ENCODE measurements around the gene UNCX. TPM values are rescaled to one million over a fixed set of nuclear protein-coding genes. Genes with fewer than 3 reads are reported as not detected.
"Not testable (repeated sequence)": the region's sequence is repeated elsewhere in the genome, so short reads cannot be mapped to it uniquely, and the experiment has no call there.

UNCX gene
- total and polyA plus RNA-seq, 9 donors, result not detected

DNA sequence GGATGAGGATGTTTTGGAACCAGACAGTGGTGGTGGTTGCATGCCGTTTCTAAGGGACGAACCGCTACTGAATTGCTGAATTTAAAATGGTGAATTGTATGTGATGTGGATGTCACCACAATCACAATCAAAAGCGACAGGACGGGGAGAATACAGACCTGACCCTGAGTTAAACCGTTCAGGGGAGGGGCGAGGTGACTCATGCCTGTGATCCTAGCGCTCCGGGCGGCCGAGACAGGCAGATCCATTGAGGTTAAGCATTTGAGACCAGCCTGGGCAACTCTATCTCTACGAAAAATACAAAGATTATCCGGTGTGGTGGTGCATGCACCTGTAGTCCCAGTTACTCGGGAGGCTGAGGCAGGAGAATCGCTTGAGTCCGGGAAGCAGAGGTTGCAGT lies 46.4 kb downstream of the UNCX start:
- no peak for DNase-seq
- peaks cover 38% of the 10 kb centered on the region for H3K27me3 ChIP-seq (ENCODE audit: control insufficient read depth, insufficient read depth, low read length)
- no peak overlapping the region for H3K27ac ChIP-seq (ENCODE audit: low read length)
- no peak overlapping the region for H3K4me3 ChIP-seq (ENCODE audit: low read length)
- 73% methylated on average over 9 of the region's 16 CpGs for WGBS (ENCODE audit: insufficient coverage)
- H3K4me1 ChIP-seq (ENCODE audit: control insufficient read depth, insufficient read depth, low read length), result no peaks in the 10 kb centered on the region
- no peaks in the 10 kb centered on the region for H3K9me3 ChIP-seq (replicated peaks; ENCODE audit: control insufficient read depth, low read depth, low read length)
- no peaks in the 10 kb centered on the region for H3K36me3 ChIP-seq (ENCODE audit: control insufficient read depth, insufficient read depth, low read length)

DNA sequence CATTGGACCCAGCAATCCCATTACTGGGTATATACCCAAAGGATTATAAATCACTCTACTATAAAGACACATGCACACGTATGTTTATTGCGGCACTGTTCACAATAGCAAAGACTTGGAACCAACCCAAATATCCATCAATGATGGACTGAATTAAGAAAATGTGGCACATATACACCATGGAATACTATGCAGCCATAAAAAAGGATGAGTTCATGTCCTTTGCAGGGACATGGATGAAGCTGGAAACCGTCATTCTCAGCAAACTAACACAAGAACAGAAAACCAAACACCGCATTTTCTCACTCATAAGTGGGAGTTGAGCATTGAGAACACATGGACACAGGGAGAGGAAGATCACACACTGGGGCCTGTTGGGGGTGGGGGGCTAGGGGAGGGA lies 47.2 kb downstream of the UNCX start:
- H3K27ac ChIP-seq (ENCODE audit: low read length); H3K9me3 ChIP-seq (replicated peaks; ENCODE audit: control insufficient read depth, low read depth, low read length); DNase-seq; H3K36me3 ChIP-seq (ENCODE audit: control insufficient read depth, insufficient read depth, low read length); H3K4me1 ChIP-seq (ENCODE audit: control insufficient read depth, insufficient read depth, low read length); H3K4me3 ChIP-seq (ENCODE audit: low read length): not testable (repeated sequence)
- WGBS (ENCODE audit: insufficient coverage), result no CpG with 5 or more reads among the region's 4 CpGs
- H3K27me3 ChIP-seq (ENCODE audit: control insufficient read depth, insufficient read depth, low read length), result peaks cover 30% of the 10 kb centered on the region

DNA sequence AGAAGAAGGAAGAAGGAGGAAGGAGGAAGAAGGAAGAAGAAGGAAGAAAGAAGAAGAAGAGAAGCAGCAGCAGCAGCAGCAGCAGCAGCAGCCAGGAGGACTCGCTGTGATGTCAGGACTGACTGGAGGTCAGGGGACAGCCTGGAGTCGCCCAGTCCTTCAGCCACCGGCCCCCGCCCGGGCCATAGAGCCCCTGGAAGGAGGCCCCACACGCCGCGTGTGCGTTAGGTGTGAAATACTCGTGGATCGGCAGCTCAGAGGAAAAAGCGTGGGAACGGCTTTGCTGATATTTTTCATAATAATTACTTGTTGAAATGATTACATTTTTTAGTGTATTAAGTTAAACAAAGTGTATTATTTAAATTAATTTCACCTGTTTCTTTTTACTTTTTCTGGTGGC lies 48.4 kb downstream of the UNCX start:
- Histone ChIP-seq H3K36me3 (ENCODE audit: control insufficient read depth, insufficient read depth, low read length) (no peaks in the 10 kb centered on the region), H3K4me1 (ENCODE audit: control insufficient read depth, insufficient read depth, low read length) (no peaks in the 10 kb centered on the region), H3K27ac (ENCODE audit: low read length) (no peak overlapping the region), H3K27me3 (ENCODE audit: control insufficient read depth, insufficient read depth, low read length) (peaks cover 26% of the 10 kb centered on the region), H3K9me3 (replicated peaks; ENCODE audit: control insufficient read depth, low read depth, low read length) (no peaks in the 10 kb centered on the region), H3K4me3 (ENCODE audit: low read length) (no peak overlapping the region)
- WGBS (ENCODE audit: insufficient coverage), result 59% methylated on average over 6 of the region's 13 CpGs
- no peak for DNase-seq

DNA sequence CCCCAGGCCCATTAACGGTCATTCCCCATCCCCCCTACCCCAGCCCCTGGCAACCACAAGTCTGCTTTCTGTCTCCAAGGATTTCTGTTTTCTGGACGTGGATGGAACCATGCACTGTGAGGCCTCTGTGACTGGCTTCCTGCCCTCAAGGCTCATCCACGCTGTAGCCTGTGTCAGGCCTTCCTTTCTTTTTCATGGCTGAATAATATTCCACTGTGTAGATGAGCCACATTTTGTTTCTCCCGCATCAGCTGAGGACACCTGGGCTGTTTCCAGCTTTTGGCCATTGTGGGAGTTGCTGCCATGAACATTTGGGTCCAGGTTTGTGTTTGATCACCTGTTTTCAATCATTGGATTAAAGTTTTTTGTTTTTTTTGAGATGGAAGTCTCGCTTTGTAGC lies 50.0 kb downstream of the UNCX start:
- Histone ChIP-seq H3K4me3 (ENCODE audit: low read length) (no peak overlapping the region), H3K4me1 (ENCODE audit: control insufficient read depth, insufficient read depth, low read length) (peaks cover under 1% of the 10 kb centered on the region), H3K9me3 (replicated peaks; ENCODE audit: control insufficient read depth, low read depth, low read length) (no peaks in the 10 kb centered on the region), H3K36me3 (ENCODE audit: control insufficient read depth, insufficient read depth, low read length) (no peaks in the 10 kb centered on the region), H3K27me3 (ENCODE audit: control insufficient read depth, insufficient read depth, low read length) (peaks cover 21% of the 10 kb centered on the region), H3K27ac (ENCODE audit: low read length) (no peak overlapping the region)
- no peak for DNase-seq
- 68% methylated on average over 5 of the region's 5 CpGs for WGBS (ENCODE audit: insufficient coverage)

DNA sequence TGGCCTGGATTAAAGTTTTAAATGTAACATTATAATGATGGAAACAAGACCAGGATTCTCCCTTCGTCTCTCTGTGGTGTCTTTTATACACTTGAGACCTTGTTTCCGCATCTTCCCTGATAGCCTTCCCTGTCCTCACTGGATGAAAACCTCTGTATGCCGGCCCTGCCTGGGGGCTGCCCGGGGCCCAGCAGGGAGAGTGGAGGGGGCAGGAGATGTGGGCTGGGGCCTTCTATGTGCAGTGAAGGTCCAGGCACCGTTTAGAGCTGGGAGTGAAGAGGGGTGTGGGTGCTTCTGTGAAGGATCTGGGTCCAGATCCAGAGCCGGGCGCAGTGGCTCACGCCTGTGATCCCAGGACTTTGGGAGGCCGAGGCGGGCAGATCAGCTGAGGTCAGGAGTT lies 50.7 kb downstream of the UNCX start:
- H3K4me3 ChIP-seq (ENCODE audit: low read length), result no peak overlapping the region
- peaks cover 6% of the 10 kb centered on the region for H3K4me1 ChIP-seq (ENCODE audit: control insufficient read depth, insufficient read depth, low read length)
- H3K9me3 ChIP-seq (replicated peaks; ENCODE audit: control insufficient read depth, low read depth, low read length), result no peaks in the 10 kb centered on the region
- no peak for DNase-seq
- H3K27me3 ChIP-seq (ENCODE audit: control insufficient read depth, insufficient read depth, low read length), result peaks cover 25% of the 10 kb centered on the region
- WGBS (ENCODE audit: insufficient coverage), result 80% methylated on average over 1 of the region's 10 CpGs
- H3K36me3 ChIP-seq (ENCODE audit: control insufficient read depth, insufficient read depth, low read length), result no peaks in the 10 kb centered on the region
- H3K27ac ChIP-seq (ENCODE audit: low read length), result no peak overlapping the region

DNA sequence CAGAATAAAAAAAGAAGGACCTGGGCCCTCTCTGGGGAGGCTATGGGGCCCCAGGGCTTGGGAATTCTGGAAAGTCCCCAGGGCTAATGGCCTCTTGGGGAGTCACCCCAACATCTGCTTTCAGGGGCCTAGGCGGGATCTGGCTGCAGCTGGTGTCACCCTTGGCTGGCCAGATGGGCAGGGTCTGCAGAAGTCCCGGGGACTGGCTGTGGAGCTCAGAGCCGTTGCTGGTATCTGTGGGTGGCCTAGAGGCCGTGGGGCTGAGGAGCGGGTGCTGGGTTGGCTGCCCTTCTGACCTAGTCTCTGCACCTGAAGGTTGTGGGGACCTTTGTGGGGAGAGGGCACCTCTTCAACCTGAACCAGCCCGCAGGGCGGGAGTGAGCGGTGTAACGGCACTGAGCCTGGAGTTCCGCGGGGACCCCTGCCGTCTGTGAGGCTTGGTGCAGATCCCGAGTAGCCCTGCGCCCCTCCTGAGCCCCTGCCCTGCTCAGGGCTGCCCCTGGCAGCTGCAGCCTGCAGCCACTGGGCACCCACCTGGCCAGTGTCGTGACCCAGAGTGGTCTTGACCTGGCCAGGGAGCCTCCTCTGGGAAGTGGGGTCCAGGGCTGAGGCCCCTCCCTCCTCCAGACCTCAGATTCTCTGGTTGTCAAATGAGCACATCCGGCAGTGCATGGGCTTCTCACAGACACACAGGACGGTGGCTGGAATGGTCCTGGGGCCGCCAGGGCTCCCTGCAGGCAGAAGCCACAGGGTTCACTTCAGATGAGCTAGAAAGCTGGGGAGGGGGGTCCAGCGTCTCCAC lies 51.5 kb downstream of the UNCX start:
- no peak overlapping the region for H3K4me3 ChIP-seq (ENCODE audit: low read length)
- H3K9me3 ChIP-seq (replicated peaks; ENCODE audit: control insufficient read depth, low read depth, low read length), result no peaks in the 10 kb centered on the region
- H3K27me3 ChIP-seq (ENCODE audit: control insufficient read depth, insufficient read depth, low read length), result peaks cover 28% of the 10 kb centered on the region
- DNase-seq, result no peak
- no peak overlapping the region for H3K27ac ChIP-seq (ENCODE audit: low read length)
- H3K36me3 ChIP-seq (ENCODE audit: control insufficient read depth, insufficient read depth, low read length), result no peaks in the 10 kb centered on the region
- H3K4me1 ChIP-seq (ENCODE audit: control insufficient read depth, insufficient read depth, low read length), result peaks cover 6% of the 10 kb centered on the region
- WGBS (ENCODE audit: insufficient coverage), result 59% methylated on average over 17 of the region's 19 CpGs

DNA sequence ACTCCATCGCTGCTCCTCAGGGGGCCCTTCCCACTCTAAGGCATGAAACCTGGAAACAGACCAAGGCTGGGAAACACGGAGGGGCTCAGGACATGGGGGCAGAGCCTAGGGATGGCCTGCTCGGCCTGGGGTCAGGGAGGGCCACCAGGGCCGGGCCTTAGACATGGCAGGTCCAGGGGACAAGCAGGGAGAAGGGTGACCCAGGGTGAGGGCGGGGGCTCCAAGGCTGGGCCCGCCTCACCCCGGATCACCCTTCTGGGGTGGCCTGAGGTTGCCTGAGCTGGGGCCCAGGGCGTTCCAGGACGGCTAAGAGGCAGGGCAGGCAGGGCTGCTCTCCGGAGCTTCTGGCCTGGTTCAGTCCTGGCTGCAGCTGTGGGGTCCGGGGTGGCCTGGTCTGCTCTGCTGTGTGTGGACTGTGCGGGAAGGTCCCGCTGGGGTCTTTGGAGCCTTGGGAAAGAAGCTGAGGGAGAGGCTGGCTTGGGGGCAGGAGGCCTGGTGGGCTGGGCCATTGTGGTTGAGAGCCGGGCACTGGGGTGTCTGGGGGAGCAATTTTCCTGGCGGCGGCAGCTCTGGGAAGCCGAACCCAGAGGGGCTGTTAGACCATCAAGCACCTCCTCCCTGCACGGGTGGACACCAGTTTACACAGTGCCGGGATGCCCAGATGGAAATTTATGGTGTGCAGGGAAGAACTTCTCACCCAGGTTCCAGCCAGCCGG lies 52.2 kb downstream of the UNCX start:
- H3K9me3 ChIP-seq (replicated peaks; ENCODE audit: control insufficient read depth, low read depth, low read length), result no peaks in the 10 kb centered on the region
- H3K4me1 ChIP-seq (ENCODE audit: control insufficient read depth, insufficient read depth, low read length), result peaks cover 10% of the 10 kb centered on the region
- DNase-seq, result no peak
- peaks cover 36% of the 10 kb centered on the region for H3K27me3 ChIP-seq (ENCODE audit: control insufficient read depth, insufficient read depth, low read length)
- H3K36me3 ChIP-seq (ENCODE audit: control insufficient read depth, insufficient read depth, low read length), result no peaks in the 10 kb centered on the region
- WGBS (ENCODE audit: insufficient coverage), result 51% methylated on average over 15 of the region's 20 CpGs
- H3K27ac ChIP-seq (ENCODE audit: low read length), result no peak overlapping the region
- no peak overlapping the region for H3K4me3 ChIP-seq (ENCODE audit: low read length)

DNA sequence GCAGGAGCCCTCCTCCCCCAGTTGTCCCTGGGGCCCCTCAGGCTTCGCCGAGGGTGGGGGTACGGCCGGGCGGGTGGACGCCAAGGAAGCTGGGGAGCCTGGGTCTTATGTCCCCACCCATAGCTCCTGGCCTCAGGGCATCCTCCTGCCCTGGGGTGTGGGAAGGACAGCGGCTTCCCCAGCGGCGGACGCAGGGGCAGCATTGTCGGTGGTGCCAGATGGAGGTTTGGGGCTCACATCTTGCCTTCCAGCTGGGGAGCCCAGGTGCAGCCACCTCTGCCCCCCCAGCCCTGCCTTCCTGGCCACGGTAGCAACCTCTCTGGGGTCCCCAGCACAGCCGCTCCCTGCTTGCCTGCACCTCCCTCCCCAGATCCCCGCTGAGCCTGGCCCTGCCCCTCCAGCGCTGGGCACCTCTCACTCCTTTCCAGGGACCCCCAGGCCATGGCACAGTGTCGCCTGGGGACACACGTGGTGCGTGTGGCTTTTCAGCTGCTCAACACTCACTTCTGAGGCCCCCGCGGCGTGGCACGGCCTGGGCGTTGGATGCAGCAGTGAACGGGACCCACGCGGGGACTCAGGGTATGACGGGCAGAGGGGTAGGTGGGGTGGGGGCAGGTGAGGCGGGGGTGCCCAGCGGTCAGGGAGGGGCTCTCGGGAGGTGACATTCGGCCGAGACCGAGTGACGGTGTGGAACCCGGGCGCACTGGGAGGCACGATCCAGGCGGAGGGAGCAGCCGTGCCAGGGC lies 53.1 kb downstream of the UNCX start:
- no peak overlapping the region for H3K27ac ChIP-seq (ENCODE audit: low read length)
- WGBS (ENCODE audit: insufficient coverage), result 80% methylated on average over 33 of the region's 39 CpGs
- H3K36me3 ChIP-seq (ENCODE audit: control insufficient read depth, insufficient read depth, low read length), result no peaks in the 10 kb centered on the region
- peaks cover 17% of the 10 kb centered on the region for H3K4me1 ChIP-seq (ENCODE audit: control insufficient read depth, insufficient read depth, low read length)
- no peak overlapping the region for H3K4me3 ChIP-seq (ENCODE audit: low read length)
- peaks cover 44% of the 10 kb centered on the region for H3K27me3 ChIP-seq (ENCODE audit: control insufficient read depth, insufficient read depth, low read length)
- DNase-seq, result no peak
- no peaks in the 10 kb centered on the region for H3K9me3 ChIP-seq (replicated peaks; ENCODE audit: control insufficient read depth, low read depth, low read length)

Data from muscle of leg (tissue), 11 donors.